HL-60 (cell line): ENCODE results near the gene BCL11B.

Experiments used
- CTCF ChIP-seq: IDR thresholded peaks from one replicate; pipeline ENCODE4 v1.5.1; 2011; ENCODE audit warnings: low read length, control low read depth, inconsistent platforms; ENCODE audit not compliant: insufficient read depth
- GABPA ChIP-seq: IDR thresholded peaks from 2 replicates; pipeline ENCODE4 v1.6.1; 2012; ENCODE audit warnings: low read depth
- POLR2AphosphoS5 ChIP-seq: IDR thresholded peaks from 2 replicates; pipeline ENCODE4 v1.6.1; 2012; ENCODE audit warnings: low read depth

- no peak for TF ChIP-seq CTCF
- no peak for TF ChIP-seq GABPA
- no peak for TF ChIP-seq POLR2AphosphoS5
Observed at GRCh38 chr14:99264691-99265450, 7.1 kb downstream of the BCL11B start.
